ENCODE data around the gene MSX1. TPM values are rescaled to one million over a fixed set of nuclear protein-coding genes. Genes with fewer than 3 reads are reported as not detected.

The MSX1 gene
- polyA plus RNA-seq, 2 donors: 0.36 to 0.37 TPM

DNA sequence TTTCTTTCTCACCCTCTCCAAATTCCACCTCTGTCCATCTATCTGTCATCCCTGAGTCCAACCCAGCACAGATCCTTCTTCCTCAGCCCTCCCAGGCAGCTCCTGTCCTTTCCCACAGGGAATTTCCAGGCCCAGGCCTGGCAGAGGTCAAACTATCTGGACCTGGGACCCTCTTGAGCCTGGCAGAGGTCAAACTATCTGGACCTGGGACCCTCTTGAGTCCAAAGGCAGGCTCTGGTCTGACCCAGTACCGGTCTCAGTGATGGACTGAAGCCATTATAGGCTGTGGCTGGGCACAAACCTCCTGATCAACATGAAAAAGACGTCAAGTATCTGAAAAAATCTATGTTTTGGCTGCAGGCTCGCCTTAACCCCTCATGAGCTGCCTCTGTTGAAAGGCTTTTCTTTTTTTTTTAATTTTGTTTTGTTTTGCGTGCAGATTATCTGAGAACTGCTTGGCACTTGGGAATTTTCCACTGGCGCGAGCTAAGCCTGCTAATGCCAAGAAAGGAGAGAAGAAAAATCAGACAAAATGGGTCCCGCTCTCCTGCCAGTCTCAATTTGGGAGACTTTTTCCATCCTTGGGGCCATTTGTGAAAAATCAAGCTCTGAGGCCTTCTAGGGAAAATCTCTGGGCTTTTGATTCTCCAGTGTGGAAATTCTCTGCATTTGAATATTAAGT is 31.2 kb downstream of the MSX1 start:
- H3K9me3 ChIP-seq (ENCODE audit: control insufficient read depth in 2 of 2, insufficient read depth in 1 of 2, low read depth in 1 of 2, low read length in 1 of 2): peaks cover 0 to 4% of the 10 kb centered on the region in 2 donors
- H3K4me3 ChIP-seq (ENCODE audit: low read depth in 1 of 2, low read length in 2 of 2): no peak overlapping the region
- no peaks in the 10 kb centered on the region for H3K27me3 ChIP-seq (ENCODE audit: control insufficient read depth in 1 of 2, insufficient read depth in 2 of 2, low read length in 2 of 2)
- peaks cover 0 to 3% of the 10 kb centered on the region in 2 donors for H3K4me1 ChIP-seq (ENCODE audit: control insufficient read depth in 2 of 2, insufficient read depth in 2 of 2, low read length in 1 of 2)
- no peak overlapping the region for H3K27ac ChIP-seq (ENCODE audit: low read depth in 2 of 2, low read length in 1 of 2)
- H3K36me3 ChIP-seq (ENCODE audit: control insufficient read depth in 2 of 2, insufficient read depth in 2 of 2, low read length in 1 of 2): no peaks in the 10 kb centered on the region
- 61 to 74% methylated on average over 7 of the region's 7 CpGs for WGBS, 2 donors

- Histone ChIP-seq H3K27ac (ENCODE audit: low read depth in 2 of 2, low read length in 1 of 2) (no peak overlapping the region), H3K4me1 (ENCODE audit: control insufficient read depth in 2 of 2, insufficient read depth in 2 of 2, low read length in 1 of 2) (peaks cover 0 to 3% of the 10 kb centered on the region in 2 donors), H3K9me3 (ENCODE audit: control insufficient read depth in 2 of 2, insufficient read depth in 1 of 2, low read depth in 1 of 2, low read length in 1 of 2) (no peaks in the 10 kb centered on the region), H3K27me3 (ENCODE audit: control insufficient read depth in 1 of 2, insufficient read depth in 2 of 2, low read length in 2 of 2) (no peaks in the 10 kb centered on the region), H3K36me3 (ENCODE audit: control insufficient read depth in 2 of 2, insufficient read depth in 2 of 2, low read length in 1 of 2) (no peaks in the 10 kb centered on the region), H3K4me3 (ENCODE audit: low read depth in 1 of 2, low read length in 2 of 2) (no peak overlapping the region)
- WGBS, 2 donors: 44 to 56% methylated on average over 4 of the region's 4 CpGs
These were observed 34.3 kb downstream of the MSX1 start for GRCh38 chr4:4893721-4894120.

DNA sequence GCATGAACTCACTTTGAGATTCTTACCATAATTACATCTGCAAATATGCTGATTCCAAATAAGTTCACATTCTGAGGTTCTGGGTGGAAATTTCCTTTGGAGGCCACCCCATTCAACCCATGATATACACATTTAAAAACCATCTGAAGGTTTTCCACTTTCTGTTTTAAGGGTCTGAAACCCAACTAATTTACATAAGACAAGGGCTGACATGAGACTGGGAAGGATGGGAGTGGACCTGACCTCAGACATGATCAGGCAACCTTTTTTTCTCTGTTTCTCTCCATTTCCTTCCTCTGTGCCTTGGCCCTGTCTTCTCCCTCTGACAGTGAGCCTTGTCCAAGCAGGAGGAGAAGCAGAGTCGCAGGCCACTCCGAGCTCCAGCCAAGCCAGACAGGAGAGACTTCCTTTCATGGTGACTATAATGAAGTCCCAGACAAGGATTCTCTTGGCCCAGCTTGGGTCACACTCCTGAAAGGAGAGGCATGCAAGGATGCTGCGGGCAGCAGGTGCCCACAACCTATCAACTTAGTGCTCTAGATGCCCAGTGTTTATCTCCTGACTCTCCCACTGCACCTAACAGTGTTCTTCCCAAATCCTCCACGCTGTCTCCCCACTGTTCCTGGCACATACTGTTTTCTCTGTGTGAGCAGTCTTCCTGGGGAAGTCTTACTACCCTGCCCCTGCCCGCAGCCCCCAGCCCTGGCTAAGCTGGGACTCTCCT is 39.9 kb downstream of the MSX1 start:
- 83 to 87% methylated on average over 5 of the region's 5 CpGs for WGBS, 2 donors
- Histone ChIP-seq H3K9me3 (ENCODE audit: control insufficient read depth in 2 of 2, insufficient read depth in 1 of 2, low read depth in 1 of 2, low read length in 1 of 2) (no peaks in the 10 kb centered on the region), H3K27me3 (ENCODE audit: control insufficient read depth in 1 of 2, insufficient read depth in 2 of 2, low read length in 2 of 2) (no peaks in the 10 kb centered on the region), H3K4me1 (ENCODE audit: control insufficient read depth in 2 of 2, insufficient read depth in 2 of 2, low read length in 1 of 2) (no peaks in the 10 kb centered on the region), H3K36me3 (ENCODE audit: control insufficient read depth in 2 of 2, insufficient read depth in 2 of 2, low read length in 1 of 2) (no peaks in the 10 kb centered on the region), H3K27ac (ENCODE audit: low read depth in 2 of 2, low read length in 1 of 2) (no peak overlapping the region), H3K4me3 (ENCODE audit: low read depth in 1 of 2, low read length in 2 of 2) (no peak overlapping the region)

GRCh38 chr4:4901877-4902276 is 42.4 kb downstream of the MSX1 start:
- no peak overlapping the region for H3K4me3 ChIP-seq (ENCODE audit: low read depth in 1 of 2, low read length in 2 of 2)

GRCh38 chr4:4912155-4912554 is 52.7 kb downstream of the MSX1 start:
- no peaks in the 10 kb centered on the region for H3K27me3 ChIP-seq (ENCODE audit: control insufficient read depth in 1 of 2, insufficient read depth in 2 of 2, low read length in 2 of 2)
- peaks cover 0 to 3% of the 10 kb centered on the region in 2 donors for H3K4me1 ChIP-seq (ENCODE audit: control insufficient read depth in 2 of 2, insufficient read depth in 2 of 2, low read length in 1 of 2)
- WGBS, 2 donors: 49 to 50% methylated on average over 2 of the region's 2 CpGs
- no peak overlapping the region for H3K27ac ChIP-seq (ENCODE audit: low read depth in 2 of 2, low read length in 1 of 2)
- H3K36me3 ChIP-seq (ENCODE audit: control insufficient read depth in 2 of 2, insufficient read depth in 2 of 2, low read length in 1 of 2): no peaks in the 10 kb centered on the region
- peaks cover 2 to 7% of the 10 kb centered on the region in 2 donors for H3K9me3 ChIP-seq (ENCODE audit: control insufficient read depth in 2 of 2, insufficient read depth in 1 of 2, low read depth in 1 of 2, low read length in 1 of 2)
- no peak overlapping the region for H3K4me3 ChIP-seq (ENCODE audit: low read depth in 1 of 2, low read length in 2 of 2)

More at GRCh38 chr4:4901877-4902276, 42.4 kb downstream of the MSX1 start:
- WGBS, 2 donors: 51 to 70% methylated on average over 2 of the region's 2 CpGs
- no peaks in the 10 kb centered on the region for H3K27me3 ChIP-seq (ENCODE audit: control insufficient read depth in 1 of 2, insufficient read depth in 2 of 2, low read length in 2 of 2)
- no peaks in the 10 kb centered on the region for H3K9me3 ChIP-seq (ENCODE audit: control insufficient read depth in 2 of 2, insufficient read depth in 1 of 2, low read depth in 1 of 2, low read length in 1 of 2)
- no peaks in the 10 kb centered on the region for H3K36me3 ChIP-seq (ENCODE audit: control insufficient read depth in 2 of 2, insufficient read depth in 2 of 2, low read length in 1 of 2)
- H3K27ac ChIP-seq (ENCODE audit: low read depth in 2 of 2, low read length in 1 of 2): no peak overlapping the region
- H3K4me1 ChIP-seq (ENCODE audit: control insufficient read depth in 2 of 2, insufficient read depth in 2 of 2, low read length in 1 of 2): no peaks in the 10 kb centered on the region

GRCh38 chr4:4913147-4913561 is 53.7 kb downstream of the MSX1 start:
- Histone ChIP-seq H3K36me3 (ENCODE audit: control insufficient read depth in 2 of 2, insufficient read depth in 2 of 2, low read length in 1 of 2) (no peaks in the 10 kb centered on the region), H3K27me3 (ENCODE audit: control insufficient read depth in 1 of 2, insufficient read depth in 2 of 2, low read length in 2 of 2) (no peaks in the 10 kb centered on the region), H3K4me1 (ENCODE audit: control insufficient read depth in 2 of 2, insufficient read depth in 2 of 2, low read length in 1 of 2) (peaks cover 0 to 3% of the 10 kb centered on the region in 2 donors), H3K27ac (ENCODE audit: low read depth in 2 of 2, low read length in 1 of 2) (no peak overlapping the region), H3K9me3 (ENCODE audit: control insufficient read depth in 2 of 2, insufficient read depth in 1 of 2, low read depth in 1 of 2, low read length in 1 of 2) (peaks cover 2 to 7% of the 10 kb centered on the region in 2 donors), H3K4me3 (ENCODE audit: low read depth in 1 of 2, low read length in 2 of 2) (no peak overlapping the region)
- WGBS, 2 donors: 67 to 71% methylated on average over 2 of the region's 2 CpGs

Other genes starting within 250 kb of the MSX1 start
- 1 to 10 TPM in 1 of 2 donors, under 1 TPM in 1; 0.57 to 1.6 TPM for gene CYTL1, start 159.8 kb downstream of the MSX1 start, polyA plus RNA-seq
- gene STK32B, start 191.8 kb downstream of the MSX1 start, polyA plus RNA-seq: under 1 TPM; 0.22 to 0.24 TPM